ENCODE results near the gene RASAL1.

RASAL1 gene

GRCh38 chr12:113049976-113050742, 85.4 kb downstream of the RASAL1 start:
- TF ChIP-seq CTCF (IDR thresholded peaks at IDR 0.05; ENCODE audit: extremely low read depth, missing control alignments): peak; percentile 31
- DNase-seq (ENCODE audit: low spot score): peak; percentile 63
